ENCODE data around the gene ZNF558.

The ZNF558 gene

DNA sequence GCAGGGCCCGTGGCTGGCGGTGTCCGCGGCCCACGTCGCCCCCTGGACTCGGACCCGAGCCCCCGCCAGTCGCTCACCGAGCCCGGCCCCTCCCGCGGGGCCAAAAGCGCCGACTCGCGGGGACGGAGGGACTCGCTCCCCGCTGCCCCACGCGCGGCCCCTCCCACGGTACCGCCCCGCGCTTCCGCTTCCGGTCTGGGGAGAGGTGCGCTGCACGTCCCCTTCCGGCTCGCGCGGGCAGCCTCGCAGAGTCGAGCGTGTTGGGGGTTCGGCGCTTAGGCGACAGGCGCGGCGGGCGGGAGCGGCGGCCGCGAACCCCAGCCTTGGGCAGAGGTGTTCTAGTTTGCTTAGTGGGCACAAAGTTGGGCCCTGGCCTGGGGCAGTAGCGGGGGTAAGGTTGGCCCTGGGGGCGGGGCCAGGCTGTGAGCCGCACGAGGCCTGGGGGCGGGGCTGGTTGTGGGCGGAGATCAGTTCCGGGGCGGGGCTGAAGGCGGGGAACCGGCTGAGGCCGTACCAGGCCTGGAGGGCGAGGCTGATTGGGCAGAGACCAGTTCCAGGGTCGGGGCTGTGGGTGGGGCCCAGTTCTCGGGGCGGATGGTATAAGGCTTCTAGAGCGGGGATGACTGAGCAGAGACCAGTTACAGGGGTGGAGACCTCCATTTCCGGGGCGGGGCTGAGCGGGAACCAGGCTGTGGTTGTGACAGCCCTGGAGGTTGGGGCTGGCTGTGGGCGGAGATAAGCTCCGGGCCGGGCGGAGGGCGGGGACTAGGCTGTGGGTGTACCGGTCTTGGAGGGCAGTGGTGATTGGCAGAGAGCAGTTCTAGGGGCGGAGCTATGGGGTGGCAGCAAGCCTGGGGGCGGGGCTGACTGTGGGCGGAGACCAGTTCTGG, at the start of gene ZNF558, which contains the start of gene MBD3L1:
Gene ZNF558 (minus strand): TSS at position 173 of the 890 bp plus-strand sequence. CDS start 9,645 bp downstream, outside the sequence.
Gene MBD3L1 (plus strand): TSS at position 246 of the 890 bp plus-strand sequence. CDS start 10,302 bp downstream, outside the sequence.
- peak; percentile 93 for DNase-seq (ENCODE audit: low spot score)

DNA sequence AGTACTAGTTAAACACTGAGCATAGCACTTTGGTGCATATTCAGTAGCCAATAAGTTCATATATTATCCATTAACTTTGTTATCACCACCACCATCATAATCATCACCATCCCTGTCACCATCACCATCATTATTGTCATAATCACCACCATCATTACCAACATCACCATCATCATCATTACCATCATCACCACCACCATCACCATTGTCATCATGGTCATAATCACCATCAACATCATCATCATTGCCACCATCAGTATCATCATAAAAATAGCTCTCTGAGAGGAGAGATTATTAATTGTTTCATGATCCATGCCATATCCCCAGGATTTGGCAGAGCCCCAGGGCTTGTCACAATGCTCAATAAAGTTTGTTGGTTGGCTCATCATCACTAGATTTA, 49.4 kb upstream of the ZNF558 start:
- no peak for DNase-seq (ENCODE audit: low spot score)

DNA sequence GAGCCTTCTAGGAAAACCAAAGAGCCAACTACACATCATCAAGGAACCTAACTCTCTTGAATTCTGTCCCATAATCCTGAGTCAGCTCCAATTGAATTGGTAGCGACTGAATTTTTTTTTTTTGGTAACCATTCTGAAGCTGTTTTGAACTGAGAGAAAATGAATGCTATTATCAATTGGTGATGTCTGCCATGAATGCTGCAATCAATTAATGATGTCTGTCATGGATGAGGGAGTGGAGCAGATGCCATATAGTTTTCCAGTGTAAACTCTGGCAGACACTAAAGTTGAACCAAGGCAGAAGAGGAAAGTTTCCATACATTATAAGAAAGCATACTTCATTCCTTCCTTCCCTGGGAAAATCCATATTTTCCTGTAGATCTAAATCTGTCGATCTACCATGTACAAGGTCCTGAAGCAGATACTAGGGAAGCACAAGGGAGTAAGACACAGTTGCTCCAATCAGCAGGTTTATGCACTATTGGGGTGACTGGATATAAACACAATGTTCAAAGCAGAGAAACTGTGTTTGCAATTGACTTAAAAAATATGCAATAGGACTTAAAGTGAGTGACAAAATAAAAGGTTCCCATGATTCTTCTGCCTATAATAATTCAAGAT, 48.9 kb upstream of the ZNF558 start:
- no peak for DNase-seq (ENCODE audit: low spot score)

DNA sequence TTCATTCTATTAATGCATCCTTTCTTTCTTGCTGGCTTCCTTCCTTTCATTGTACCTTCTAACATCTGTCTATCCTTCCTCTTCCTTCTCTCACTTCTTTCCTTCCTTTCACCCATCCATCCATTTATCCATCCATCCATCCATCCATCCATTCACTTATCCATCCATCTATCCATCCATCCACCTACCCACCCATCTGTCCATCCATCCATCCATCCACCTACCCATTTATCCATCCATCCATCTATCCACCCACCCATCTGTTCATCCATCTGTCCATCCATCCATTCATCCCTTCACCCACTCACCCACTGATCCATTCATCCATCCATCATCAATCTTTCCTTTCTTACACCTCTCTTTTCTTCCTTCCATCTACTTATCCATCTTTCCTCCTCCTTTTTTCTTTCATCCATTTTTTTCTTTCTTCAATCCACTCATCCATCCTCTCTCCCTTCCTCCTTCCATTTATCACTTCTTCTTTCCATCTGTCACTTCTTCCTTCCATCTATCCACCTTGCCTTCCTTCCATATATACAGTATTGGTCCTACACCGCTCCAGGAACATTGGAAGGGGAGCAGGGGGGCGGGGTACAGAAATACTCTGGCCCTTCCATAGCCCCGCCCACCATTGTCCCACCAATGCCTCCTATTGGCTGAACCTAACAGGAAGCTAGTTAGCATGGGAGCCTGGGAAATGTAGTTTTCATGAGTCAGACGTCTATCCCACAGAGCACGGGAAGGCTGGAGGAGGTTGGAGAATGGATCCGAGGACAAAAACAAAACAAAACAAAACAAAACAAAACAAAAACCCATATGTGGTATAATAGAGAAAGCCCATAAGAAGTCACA, 46.0 kb upstream of the ZNF558 start:
- peak; percentile 9 for DNase-seq (ENCODE audit: low spot score)

DNA sequence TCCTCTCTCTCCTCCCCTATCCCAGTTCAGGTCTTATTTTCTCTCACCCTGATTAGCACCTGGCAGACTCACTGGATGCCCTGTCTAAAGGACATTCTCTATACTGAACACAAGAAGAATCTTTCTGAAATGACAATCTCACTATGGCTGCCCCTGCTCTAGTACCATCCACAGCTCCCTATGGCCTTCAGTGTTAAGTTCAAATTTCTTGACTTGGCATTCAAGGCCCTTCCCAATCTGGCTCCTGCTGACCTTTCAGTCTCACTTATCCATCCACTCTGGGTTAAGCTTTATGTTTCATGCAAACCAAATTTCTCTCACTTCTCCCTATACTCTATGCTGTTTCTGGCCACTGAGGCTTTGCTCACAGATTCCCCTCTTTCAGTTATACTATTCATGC, 34.2 kb upstream of the ZNF558 start:
- no peak for DNase-seq (ENCODE audit: low spot score)

DNA sequence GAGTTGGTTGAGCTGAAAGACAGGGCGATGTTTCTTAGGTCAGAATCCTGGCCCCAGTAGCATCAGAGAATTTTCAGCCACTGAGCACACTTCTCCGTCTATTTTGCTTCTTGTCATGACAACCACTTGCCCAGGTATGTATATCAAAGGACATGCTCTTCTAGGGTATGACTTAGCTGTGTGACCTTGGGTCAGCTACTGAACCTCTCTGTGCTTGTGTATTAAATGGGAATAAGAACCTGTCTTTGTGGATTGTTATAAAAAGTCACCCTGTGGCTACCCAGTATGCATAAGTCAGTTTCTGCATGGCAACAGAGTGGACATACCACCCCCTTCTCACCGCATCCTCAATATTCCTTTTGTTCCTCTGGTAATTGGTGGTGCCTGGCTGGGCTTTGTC, 26.2 kb upstream of the ZNF558 start:
- DNase-seq (ENCODE audit: low spot score), result no peak

DNA sequence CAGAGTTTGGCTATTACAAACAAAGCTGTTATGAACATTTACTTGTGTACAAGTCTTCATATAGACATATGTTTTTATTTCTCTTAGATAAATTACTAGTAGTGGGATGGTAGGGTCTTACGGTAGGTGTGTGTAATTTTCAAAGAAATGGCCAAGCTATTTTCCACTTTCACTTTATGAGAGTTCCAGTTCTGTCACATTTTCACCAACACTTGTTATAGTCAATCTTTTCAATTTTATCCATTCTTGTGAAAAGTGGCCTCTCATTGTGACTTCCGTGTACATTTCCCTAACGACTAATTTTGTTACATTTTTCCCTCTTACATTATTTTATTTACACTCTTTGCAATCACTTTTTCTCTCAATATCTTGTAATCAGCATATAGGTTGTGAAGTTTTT, 18.4 kb upstream of the ZNF558 start:
- DNase-seq (ENCODE audit: low spot score), result no peak

DNA sequence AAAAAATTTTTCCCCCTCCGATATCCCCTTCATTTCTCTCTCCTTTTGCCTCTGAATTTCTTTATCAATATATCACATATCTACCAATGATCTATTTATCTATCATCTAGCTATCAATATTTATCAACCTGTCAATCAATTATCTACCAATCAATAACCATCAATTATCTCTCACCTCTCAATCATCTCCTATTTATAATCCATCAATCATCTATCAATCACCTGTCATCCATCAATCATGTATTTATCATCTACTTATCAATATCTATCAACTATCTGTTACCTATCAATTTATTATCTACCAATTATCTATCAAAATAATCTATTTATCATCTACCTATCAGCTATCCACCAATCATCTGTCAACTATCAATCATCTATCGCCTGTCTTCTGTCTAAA, 17.1 kb upstream of the ZNF558 start:
- DNase-seq (ENCODE audit: low spot score), result no peak

DNA sequence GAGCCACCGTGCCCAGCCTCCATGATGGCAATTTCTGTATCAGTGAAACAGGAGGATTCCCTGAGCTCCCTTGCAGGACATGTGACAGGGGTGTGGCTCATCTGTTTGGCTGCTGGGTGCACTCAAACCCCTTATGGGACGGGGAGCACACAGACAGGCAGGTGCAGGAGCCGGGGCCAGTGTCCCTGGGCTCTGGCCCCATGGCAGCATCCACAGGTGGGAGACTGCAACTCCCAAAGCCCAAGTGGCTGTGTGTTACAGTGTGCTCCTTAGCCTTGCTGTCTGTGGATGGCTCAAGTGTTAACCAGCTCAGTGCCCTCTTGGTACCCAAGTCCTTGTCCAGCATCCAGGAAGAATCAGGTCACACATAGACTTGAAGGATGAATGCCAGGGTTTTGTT, 14.7 kb upstream of the ZNF558 start:
- no peak for DNase-seq (ENCODE audit: low spot score)

DNA sequence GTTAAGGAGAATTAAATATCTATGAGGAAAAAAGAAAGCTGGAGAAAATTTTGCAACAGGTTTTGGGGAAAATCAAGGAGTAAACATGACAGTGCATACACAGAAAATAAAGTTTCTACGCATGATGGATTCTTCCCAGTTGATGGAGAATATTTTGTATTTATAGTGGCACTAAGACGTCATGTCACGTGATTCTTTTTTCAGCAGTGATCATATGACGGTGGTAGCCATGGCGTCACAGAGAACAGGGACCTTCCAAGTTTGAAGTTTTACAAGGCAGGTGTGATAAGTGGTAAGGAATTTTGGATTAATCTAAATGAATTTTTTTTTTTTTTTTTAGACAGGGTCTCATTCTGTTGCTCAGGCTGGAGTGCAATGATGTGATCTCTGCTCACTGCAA, 8.6 kb upstream of the ZNF558 start:
- no peak for DNase-seq (ENCODE audit: low spot score)

DNA sequence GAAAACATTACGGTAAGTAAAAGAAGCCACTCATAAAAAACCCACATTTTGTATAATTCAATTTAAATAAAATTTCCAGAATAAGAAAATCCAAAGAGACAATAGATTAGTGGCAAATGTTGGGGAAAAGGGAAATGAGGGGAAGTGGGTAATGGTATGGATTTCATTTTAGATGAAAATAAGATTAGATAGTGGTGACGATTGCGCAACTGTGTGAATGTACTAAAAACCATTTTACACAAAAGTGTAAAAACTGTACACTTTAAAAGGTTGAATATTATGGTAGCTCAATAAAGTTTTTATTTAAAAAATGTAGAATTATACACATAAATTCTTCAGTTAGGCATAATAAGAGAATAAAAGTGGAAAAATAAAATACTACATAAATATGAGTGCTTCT, 3.8 kb upstream of the ZNF558 start:
- DNase-seq (ENCODE audit: low spot score), result no peak

DNA sequence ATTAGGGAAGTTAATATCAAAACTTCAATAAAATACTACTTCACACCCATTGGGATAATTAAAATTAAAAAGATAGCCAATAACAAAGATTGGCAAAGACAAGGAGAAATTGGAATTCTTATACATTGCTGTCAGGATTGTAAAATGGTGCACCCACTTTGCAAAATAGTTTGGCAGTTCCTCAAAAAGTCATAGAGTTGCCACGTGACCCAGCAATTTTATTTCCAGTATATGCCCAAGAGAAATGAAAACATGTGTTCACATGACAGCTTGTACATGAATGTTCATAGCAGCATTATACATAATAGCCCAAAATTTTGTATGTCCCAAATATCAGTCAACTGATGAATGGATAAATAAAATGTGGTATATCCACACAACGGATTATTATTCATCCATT, 3.3 kb upstream of the ZNF558 start:
- no peak for DNase-seq (ENCODE audit: low spot score)

DNA sequence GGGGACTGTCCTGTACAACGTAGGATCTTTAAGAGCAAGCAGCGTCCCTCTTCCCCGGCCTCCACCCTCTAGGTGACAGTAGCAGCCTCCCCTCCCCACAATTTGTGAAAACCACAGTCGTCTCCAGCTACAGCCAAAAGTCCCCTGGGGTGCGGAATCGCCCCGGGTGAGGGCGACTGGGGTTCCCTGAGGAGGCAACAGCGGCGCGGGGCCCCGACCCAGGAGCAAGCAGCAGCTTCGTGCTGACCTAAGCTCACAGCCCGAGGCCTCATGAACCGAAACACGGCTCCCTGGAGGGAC, 322 bp downstream of the ZNF558 start:
- no peak for DNase-seq (ENCODE audit: low spot score)

DNA sequence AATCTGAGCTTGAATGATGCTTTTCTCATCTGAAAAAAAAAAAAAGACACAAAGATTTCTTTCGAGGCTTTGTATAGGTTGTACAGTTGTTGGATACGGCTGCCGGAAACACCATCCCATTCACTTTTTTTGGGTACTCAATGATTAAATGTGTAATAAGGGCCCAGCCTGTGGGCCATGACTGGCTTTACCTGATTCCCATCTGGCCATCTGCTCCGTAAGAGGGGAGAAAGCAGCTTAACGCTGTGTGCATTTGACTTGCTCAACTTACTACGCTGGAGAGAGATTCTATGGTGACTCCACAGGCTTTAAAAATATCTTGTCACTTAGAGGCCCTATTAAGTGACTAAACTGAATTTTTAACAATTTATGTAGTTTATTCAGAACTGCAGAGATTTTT, 731 bp downstream of the ZNF558 start:
- no peak for DNase-seq (ENCODE audit: low spot score)

DNA sequence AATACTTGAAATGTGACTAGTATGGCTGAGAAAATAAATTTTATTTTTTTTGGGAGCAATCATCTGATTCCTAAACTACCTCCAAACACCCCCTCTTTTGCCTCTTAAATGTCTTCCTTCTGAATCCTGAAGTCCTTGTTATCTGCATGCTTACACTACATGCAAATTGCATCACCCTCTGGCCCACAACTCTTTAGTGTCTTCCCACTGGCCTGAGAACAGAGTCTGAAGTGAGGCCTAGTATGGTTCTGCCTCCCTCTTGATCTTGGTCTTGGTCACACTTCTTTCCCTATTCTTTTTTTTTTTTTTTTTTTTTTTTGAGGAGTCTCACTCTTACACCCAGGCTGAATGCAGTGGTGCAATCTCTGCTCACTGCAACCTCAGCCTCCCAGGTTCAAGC, 4.8 kb downstream of the ZNF558 start:
- no peak for DNase-seq (ENCODE audit: low spot score)

DNA sequence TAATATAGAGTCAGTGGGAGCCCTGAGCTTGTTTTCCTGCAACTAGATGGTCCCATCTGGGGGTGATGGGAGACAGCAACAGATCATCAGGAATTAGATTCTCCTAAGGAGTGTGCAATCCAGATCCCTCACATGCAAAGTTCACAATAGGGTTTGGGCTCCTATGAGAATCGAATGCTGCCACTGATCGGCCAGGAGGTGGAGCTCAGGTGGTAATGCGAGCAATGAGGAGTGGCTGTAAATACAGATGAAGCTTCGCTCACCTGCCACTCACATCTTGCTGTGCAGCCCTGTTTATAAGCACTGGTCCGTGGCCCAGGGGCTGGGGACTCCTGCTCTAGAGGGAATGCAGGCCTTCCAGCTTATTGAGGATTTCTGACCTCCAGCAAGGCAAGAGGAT, 5.7 kb downstream of the ZNF558 start:
- no peak for DNase-seq (ENCODE audit: low spot score)

DNA sequence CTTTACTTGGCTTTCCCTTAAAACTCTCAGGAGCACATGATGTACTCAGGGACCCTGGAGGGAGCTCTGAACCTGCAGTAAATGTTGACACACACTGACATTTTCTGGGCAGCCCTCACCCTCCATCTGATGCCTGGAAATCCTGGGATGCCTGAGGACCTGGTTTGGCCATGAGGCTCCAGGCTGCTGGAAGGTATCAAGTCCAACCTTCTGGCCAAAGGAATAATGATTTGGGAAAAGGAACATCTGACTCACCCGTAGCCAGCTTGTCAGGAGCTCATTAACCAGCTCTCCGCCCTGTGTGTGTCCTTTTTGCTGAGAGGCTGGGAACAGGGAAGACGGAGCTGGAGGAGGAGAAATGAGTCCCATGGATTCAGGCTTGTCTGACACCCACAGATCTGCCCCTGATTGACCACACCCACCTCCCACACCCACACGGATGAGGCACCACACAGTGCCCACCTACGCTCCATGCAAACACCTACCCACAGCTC, 10.3 kb downstream of the ZNF558 start:
- DNase-seq (ENCODE audit: low spot score), result no peak

DNA sequence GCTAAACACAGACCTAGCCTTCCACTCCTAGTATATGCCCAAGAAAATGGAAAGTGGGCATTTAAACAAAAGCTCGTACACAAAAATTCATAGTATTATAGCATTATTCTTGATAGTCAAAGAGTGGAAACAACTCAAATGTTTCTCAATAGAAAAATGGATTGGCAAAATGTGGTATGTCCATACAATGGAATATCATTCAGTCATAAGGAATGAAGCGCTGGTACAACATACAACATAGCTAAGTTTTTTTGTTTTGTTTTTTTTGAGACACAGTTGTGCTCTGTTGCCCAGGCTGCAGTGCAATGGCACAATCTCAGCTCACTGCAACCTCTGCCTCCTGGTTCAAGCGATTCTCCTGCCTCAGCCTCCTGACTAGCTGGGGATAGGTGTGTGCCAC, 11.9 kb downstream of the ZNF558 start:
- no peak for DNase-seq (ENCODE audit: low spot score)

DNA sequence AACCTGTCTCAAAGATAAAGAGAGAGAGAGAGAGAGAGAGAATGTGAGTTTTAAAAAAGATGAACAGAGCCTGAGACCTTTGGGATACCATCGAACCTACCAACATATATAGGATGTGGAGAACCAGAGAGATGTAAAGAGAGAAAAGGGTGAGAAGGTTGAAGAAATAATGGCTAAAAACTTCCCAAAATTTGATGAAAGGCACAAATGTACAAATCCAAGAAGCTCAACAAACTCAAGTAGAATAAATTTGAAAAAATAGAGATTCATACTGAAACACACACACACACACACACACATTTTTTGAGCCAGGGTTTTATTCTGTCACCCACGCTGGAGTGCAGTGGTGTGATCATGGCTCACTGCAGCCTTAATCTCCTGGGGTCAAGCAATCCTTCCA, 16.3 kb downstream of the ZNF558 start:
- DNase-seq (ENCODE audit: low spot score), result no peak

DNA sequence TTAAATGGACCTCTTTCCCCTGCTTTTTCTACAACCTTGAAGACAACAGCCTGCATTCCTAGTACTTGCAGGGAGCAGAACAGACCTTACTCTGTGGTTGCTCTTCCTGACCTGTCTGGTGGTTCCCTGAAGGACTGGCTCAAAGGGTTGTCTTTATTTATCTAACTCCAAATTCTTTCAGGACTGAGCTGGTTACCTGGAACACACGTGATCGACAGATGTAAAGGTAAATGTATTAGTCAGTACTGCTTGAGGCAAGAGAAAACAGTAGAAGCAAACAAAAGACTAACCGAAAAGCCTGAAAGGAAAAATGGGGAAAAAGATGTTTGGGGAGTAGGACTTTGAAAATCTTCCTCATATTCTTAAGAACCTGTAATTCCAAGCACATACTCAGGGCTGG, 17.9 kb downstream of the ZNF558 start:
- DNase-seq (ENCODE audit: low spot score), result no peak

DNA sequence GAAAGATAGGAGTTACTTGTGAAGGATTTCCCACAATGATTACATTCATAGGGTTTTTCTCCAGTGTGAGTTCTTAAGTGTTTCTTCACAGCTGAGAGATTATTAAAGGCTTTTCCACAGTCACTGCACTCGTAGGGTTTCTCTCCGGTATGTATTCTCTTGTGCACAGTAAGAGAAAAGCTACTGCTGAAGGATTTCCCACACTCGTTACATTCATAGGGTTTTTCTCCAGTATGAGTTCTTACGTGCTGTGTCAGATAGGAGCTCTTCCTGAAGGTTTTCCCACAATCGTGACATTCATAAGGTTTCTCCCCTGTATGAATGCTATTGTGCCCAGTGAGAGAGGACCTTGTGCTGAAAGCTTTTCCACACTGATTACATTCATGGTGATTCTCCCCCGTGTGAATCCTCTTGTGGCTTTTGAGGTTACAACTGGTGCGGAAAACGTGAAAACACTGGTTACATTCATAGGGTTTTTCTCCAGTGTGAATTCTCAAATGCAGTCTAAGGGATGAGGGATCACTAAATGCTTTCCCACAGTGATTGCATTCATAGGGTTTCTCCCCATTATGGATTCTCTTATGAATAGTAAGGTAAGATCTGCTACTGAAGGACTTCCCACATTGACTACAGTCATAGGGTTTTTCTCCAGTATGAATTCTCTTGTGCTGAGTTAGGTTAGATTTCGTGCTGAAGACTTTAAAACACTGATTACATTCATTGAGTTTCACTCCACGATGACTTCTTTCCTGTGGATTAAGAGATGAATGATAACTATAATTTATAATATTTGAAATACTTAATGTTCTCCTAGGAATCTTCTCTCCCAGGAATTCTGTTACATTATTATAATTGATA, 20.6 kb downstream of the ZNF558 start:
- DNase-seq (ENCODE audit: low spot score), result no peak

DNA sequence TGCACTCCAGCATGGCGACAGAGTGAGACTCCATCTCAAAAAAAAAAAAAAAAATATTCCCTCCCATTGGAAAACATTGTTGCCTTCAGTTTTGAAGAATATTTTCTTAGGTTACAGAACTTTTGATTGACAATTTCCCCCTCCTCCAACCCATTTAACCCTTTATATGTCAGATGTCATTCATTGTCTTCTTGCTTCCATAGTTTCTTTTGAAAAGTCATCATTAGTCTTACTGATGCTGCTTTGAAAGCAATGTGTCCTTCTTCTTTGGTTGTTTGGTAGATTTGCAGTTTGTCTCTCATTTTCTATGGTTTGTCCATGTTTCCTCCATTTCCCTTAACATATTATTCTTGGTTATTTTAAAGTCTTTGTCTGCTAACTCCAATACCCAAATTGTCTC, 25.4 kb downstream of the ZNF558 start:
- DNase-seq (ENCODE audit: low spot score), result no peak
